Neutrophil (primary cell): ENCODE results near the gene LRRN3.

ENCODE experiments used
- H3K27ac ChIP-seq: fragments of 200-600 bp; sonication (generic); 2 replicates; pipeline ENCODE4 v1.5.1; 2016; ENCODE audit warnings: mild to moderate bottlenecking, moderate library complexity
- H3K27me3 ChIP-seq: fragments of 200-600 bp; sonication (generic); 2 replicates; pipeline ENCODE4 v1.6.0; 2016; ENCODE audit warnings: mild to moderate bottlenecking
- H3K36me3 ChIP-seq: fragments of 200-600 bp; sonication (generic); 2 replicates; pipeline ENCODE4 v1.5.1; 2017
- H3K4me1 ChIP-seq, 2 experiments: fragments of 200-600 bp in 1 of 2; sonication (generic) in 1 of 2; 1 replicate in 1 of 2; 2 replicates in 1 of 2; pipeline versions ENCODE4 v1.5.1 to v1.6.1; 2013 to 2016; ENCODE audit warnings: low read depth in 1 of 2, low read length in 1 of 2, mild to moderate bottlenecking in 1 of 2, moderate library complexity in 1 of 2; ENCODE audit not compliant: control insufficient read depth in 1 of 2, insufficient read depth in 1 of 2
- H3K4me3 ChIP-seq, 2 experiments: fragments of 200-600 bp in 1 of 2; sonication (generic) in 1 of 2; 1 replicate in 1 of 2; 2 replicates in 1 of 2; pipeline ENCODE4 v1.5.1; 2013 to 2016; ENCODE audit warnings: low read depth in 1 of 2, low read length in 1 of 2, mild to moderate bottlenecking in 1 of 2, moderate library complexity in 1 of 2
- H3K9me3 ChIP-seq: fragments of 200-600 bp; sonication (generic); 2 replicates; pipeline ENCODE4 v1.5.1; 2016
- CTCF ChIP-seq: fragments of 200-600 bp; sonication (generic); IDR thresholded peaks from 2 replicates; pipeline ENCODE4 v1.5.1; 2016; ENCODE audit warnings: antibody characterized with exemption

Gene LRRN3

GRCh38 chr7:111146136-111146535 lies 55.2 kb downstream of the LRRN3 start:
- TF ChIP-seq CTCF, result no peak
- Histone ChIP-seq H3K27ac (no peak overlapping the region), H3K9me3 (no peaks in the 10 kb centered on the region), H3K27me3 (no peaks in the 10 kb centered on the region), H3K4me1 (no peaks in the 10 kb centered on the region), H3K4me3 (no peak overlapping the region), H3K36me3 (no peaks in the 10 kb centered on the region)

- H3K36me3 ChIP-seq, result no peaks in the 10 kb centered on the region
- H3K27ac ChIP-seq, result no peak overlapping the region
- TF ChIP-seq CTCF, result no peak
- no peak overlapping the region for H3K4me3 ChIP-seq
- no peaks in the 10 kb centered on the region for H3K4me1 ChIP-seq
- H3K27me3 ChIP-seq, result no peaks in the 10 kb centered on the region
- no peaks in the 10 kb centered on the region for H3K9me3 ChIP-seq
Measured at GRCh38 chr7:111147708-111148533, 57.0 kb downstream of the LRRN3 start.

- Histone ChIP-seq H3K9me3 (no peaks in the 10 kb centered on the region), H3K27ac (no peak overlapping the region), H3K36me3 (no peaks in the 10 kb centered on the region), H3K4me3 (no peak overlapping the region), H3K4me1 (no peaks in the 10 kb centered on the region), H3K27me3 (no peaks in the 10 kb centered on the region)
- TF ChIP-seq CTCF, result no peak
Measured at GRCh38 chr7:111150709-111151108, 59.8 kb downstream of the LRRN3 start.

GRCh38 chr7:111159426-111159825 lies 68.5 kb downstream of the LRRN3 start:
- H3K4me1 ChIP-seq, result no peaks in the 10 kb centered on the region
- no peaks in the 10 kb centered on the region for H3K27me3 ChIP-seq
- no peaks in the 10 kb centered on the region for H3K36me3 ChIP-seq
- TF ChIP-seq CTCF, result no peak
- no peak overlapping the region for H3K4me3 ChIP-seq
- no peaks in the 10 kb centered on the region for H3K9me3 ChIP-seq
- H3K27ac ChIP-seq, result no peak overlapping the region

GRCh38 chr7:111160297-111160696 lies 69.4 kb downstream of the LRRN3 start:
- no peaks in the 10 kb centered on the region for H3K4me1 ChIP-seq
- H3K27ac ChIP-seq, result no peak overlapping the region
- no peaks in the 10 kb centered on the region for H3K9me3 ChIP-seq
- no peaks in the 10 kb centered on the region for H3K36me3 ChIP-seq
- H3K4me3 ChIP-seq, result no peak overlapping the region
- no peaks in the 10 kb centered on the region for H3K27me3 ChIP-seq
- no peak for TF ChIP-seq CTCF
